ENCODE data around the gene SH3RF1.

SH3RF1 gene

GRCh38 chr4:169251291-169252235, 19.2 kb downstream of the SH3RF1 start:
- no peaks in the 10 kb centered on the region for H3K9me3 Mint-ChIP-seq
- H3K4me1 Mint-ChIP-seq (ENCODE audit: low read depth): no peaks in the 10 kb centered on the region
- no peak overlapping the region for H3K4me3 Mint-ChIP-seq

DNA sequence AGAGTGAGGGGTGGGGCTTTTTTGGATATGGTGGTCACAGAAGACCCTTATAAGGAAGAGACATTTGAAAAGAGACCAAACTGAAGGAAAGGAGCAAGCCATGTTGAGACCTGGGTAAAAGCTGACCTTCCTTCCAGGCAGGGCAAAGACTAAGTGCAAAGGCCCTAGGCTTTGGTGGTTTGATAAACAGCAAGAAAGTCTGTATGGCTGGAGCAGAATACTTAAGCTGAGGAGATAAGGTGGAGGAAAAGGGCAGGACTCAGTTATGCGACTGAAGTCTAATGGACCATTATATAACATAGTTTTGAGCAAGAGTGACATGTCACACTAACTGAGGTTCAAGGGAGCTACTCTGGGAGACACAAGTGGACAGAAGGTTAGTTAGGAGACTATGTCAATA, 20.0 kb downstream of the SH3RF1 start:
- peaks cover 7% of the 10 kb centered on the region for H3K27me3 Mint-ChIP-seq (ENCODE audit: low read depth)
- no peaks in the 10 kb centered on the region for H3K4me1 Mint-ChIP-seq (ENCODE audit: low read depth)
- H3K9me3 Mint-ChIP-seq: no peaks in the 10 kb centered on the region
- H3K27ac Mint-ChIP-seq: no peak overlapping the region
- DNase-seq (ENCODE audit: low spot score): no peak
- H3K36me3 Mint-ChIP-seq (ENCODE audit: low read depth): no peaks in the 10 kb centered on the region
- H3K4me3 Mint-ChIP-seq: no peak overlapping the region

More at GRCh38 chr4:169251291-169252235, 19.2 kb downstream of the SH3RF1 start:
- Mint-ChIP-seq H3K27me3 (ENCODE audit: low read depth) (peaks cover 7% of the 10 kb centered on the region), H3K27ac (no peak overlapping the region), H3K36me3 (ENCODE audit: low read depth) (no peaks in the 10 kb centered on the region)
- no peak for DNase-seq (ENCODE audit: low spot score)

GRCh38 chr4:169249999-169250398, 20.8 kb downstream of the SH3RF1 start:
- Mint-ChIP-seq H3K27ac (no peak overlapping the region), H3K4me3 (no peak overlapping the region), H3K36me3 (ENCODE audit: low read depth) (no peaks in the 10 kb centered on the region), H3K27me3 (ENCODE audit: low read depth) (peaks cover 7% of the 10 kb centered on the region), H3K9me3 (no peaks in the 10 kb centered on the region), H3K4me1 (ENCODE audit: low read depth) (no peaks in the 10 kb centered on the region)
- DNase-seq (ENCODE audit: low spot score): no peak

DNA sequence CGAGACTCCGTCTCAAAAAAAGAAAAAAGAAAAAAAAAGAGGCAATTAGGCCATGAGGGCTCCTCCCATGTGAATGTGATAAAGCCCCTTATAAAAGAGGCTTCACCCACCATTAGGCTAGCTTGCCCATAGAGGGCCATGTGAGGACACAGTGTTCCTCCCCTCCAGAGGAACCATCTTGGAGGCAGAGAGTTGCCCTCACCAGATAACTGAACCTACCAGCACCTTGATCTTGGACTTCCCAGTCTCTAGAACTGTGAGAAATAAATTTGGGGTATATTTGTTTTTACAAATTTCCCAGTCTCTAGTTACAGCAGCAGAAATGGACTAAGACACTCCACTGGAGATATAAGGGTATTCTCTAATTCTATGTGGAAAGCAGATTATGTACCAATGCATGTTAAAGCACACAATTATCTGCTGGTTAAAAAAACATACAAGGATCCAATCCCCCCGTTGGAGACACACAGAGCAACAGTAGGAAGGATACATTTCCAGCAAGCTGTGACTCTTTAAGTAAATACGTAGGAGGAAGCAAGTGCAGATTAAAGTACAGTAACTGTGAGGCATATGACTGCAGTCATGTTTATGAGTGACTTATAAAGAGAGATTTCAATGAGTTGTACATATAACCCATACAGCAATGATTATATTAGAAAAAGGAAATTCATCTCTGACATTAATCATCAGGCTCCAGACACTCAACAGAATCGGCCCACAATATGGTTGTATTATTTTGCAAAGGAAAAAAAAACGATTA, 21.4 kb downstream of the SH3RF1 start:
- H3K27me3 Mint-ChIP-seq (ENCODE audit: low read depth): peaks cover 4% of the 10 kb centered on the region
- DNase-seq (ENCODE audit: low spot score): no peak

GRCh38 chr4:169248645-169249044, 22.1 kb downstream of the SH3RF1 start:
- Mint-ChIP-seq H3K27ac (no peak overlapping the region), H3K4me1 (ENCODE audit: low read depth) (no peaks in the 10 kb centered on the region), H3K36me3 (ENCODE audit: low read depth) (no peaks in the 10 kb centered on the region), H3K27me3 (ENCODE audit: low read depth) (peaks cover 10% of the 10 kb centered on the region), H3K9me3 (no peaks in the 10 kb centered on the region), H3K4me3 (no peak overlapping the region)
- DNase-seq (ENCODE audit: low spot score): no peak

More for the DNA sequence above, 21.4 kb downstream of the SH3RF1 start:
- Mint-ChIP-seq H3K4me1 (ENCODE audit: low read depth) (no peaks in the 10 kb centered on the region), H3K27ac (no peak overlapping the region), H3K9me3 (no peaks in the 10 kb centered on the region), H3K4me3 (no peak overlapping the region), H3K36me3 (ENCODE audit: low read depth) (no peaks in the 10 kb centered on the region)

DNA sequence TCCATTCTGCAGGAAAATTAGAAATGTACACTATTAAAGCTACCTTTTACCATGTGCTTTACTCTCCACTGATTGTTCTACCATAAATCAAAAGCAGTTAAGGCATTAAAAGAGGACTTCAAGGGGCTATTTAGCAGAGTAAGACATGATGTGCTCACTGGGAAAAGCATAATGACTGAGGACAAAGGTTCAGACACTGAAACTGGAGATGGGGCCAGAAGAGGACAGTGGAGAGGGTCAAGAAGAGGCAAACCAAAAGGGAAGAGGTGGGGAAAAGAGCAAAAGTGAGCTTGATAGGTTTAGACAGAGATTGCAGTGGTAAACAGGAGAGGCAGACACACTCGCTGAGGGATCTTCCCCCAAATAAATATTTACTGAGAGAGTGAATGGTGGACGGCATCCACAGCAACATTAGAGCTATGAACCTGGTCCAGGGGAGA, 23.8 kb downstream of the SH3RF1 start:
- Mint-ChIP-seq H3K27ac (no peak overlapping the region), H3K4me3 (no peak overlapping the region), H3K36me3 (ENCODE audit: low read depth) (no peaks in the 10 kb centered on the region), H3K4me1 (ENCODE audit: low read depth) (no peaks in the 10 kb centered on the region), H3K9me3 (no peaks in the 10 kb centered on the region), H3K27me3 (ENCODE audit: low read depth) (peaks cover 10% of the 10 kb centered on the region)
- DNase-seq (ENCODE audit: low spot score): no peak

DNA sequence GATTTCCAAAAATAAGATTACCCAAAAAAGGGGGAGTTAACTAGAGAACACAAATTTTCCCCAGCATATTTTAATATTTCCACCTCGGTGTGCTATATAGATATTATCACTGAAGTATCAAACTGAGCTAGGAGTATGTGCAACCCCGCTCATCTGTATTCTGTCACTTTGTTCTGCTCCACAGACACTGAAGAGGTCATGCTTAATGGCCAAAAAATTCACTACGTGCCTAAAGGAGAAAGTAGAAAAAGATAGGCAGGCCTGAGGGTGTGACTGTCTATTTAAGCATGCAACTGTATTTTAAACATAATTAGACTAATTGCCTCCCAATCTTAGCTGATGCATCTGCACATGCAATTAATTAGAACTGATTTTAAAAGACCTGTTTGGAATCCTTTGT, 24.5 kb downstream of the SH3RF1 start:
- no peak overlapping the region for H3K4me3 Mint-ChIP-seq
- no peak overlapping the region for H3K27ac Mint-ChIP-seq
- H3K36me3 Mint-ChIP-seq (ENCODE audit: low read depth): no peaks in the 10 kb centered on the region
- H3K9me3 Mint-ChIP-seq: no peaks in the 10 kb centered on the region
- H3K27me3 Mint-ChIP-seq (ENCODE audit: low read depth): peaks cover 10% of the 10 kb centered on the region
- H3K4me1 Mint-ChIP-seq (ENCODE audit: low read depth): no peaks in the 10 kb centered on the region
- DNase-seq (ENCODE audit: low spot score): no peak

DNA sequence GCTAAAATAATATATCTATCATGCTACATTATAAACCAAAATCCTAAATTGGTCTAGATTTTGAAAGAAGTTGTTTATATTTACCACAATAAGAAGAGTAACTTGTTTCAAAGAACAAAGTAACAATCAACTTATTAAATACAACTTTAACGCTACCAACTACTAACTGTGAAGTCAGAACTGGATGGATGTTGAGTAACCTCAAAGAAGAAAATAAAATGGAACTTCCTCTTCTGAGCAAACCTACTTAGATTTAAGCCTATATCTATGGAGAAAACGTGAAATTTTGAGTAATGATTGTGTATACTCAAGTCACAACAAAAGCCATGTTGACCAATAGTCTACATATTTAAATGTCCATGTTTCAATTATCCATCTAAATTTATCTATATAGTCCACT, 25.7 kb downstream of the SH3RF1 start:
- Mint-ChIP-seq H3K27ac (no peak overlapping the region), H3K27me3 (ENCODE audit: low read depth) (peaks cover 6% of the 10 kb centered on the region), H3K36me3 (ENCODE audit: low read depth) (no peaks in the 10 kb centered on the region), H3K4me1 (ENCODE audit: low read depth) (no peaks in the 10 kb centered on the region), H3K9me3 (no peaks in the 10 kb centered on the region), H3K4me3 (no peak overlapping the region)
- DNase-seq (ENCODE audit: low spot score): no peak

DNA sequence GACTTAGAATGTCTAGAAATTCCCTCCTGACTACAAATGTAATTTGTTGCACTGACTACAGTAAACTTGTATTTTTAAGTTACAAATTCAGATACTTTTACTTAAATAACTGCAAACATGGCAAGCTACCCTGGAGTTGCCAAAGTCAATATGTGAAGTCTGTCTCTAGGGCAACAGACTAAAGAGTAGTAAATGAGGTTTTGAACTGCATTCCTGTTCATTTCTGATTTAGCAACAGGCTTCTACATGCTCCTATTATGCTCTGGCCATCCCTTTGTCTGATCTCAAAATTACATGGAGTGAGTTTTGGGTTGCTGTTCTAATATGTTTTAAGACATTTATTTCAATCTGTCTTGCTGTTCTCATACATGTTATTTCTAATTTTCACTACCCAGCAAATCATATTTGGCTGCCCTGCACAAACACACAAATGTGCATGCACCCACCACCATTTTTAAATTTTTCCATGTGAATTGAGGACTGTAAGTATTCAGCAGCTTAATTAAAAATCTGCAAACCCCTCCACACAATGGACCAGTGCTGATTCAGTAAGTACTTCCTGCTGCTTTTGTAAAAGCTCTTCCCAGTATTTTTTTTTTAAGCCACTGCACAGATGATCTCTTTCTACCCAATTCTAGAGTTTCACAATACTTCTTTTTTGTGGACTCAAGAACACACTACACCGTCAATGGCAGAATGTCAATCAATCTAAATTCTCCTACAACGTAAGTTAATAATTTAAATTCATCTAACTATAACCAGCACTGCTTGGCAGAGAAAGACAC, 26.7 kb downstream of the SH3RF1 start:
- no peaks in the 10 kb centered on the region for H3K9me3 Mint-ChIP-seq
- H3K4me1 Mint-ChIP-seq (ENCODE audit: low read depth): no peaks in the 10 kb centered on the region
- no peaks in the 10 kb centered on the region for H3K36me3 Mint-ChIP-seq (ENCODE audit: low read depth)
- H3K27me3 Mint-ChIP-seq (ENCODE audit: low read depth): peaks cover 6% of the 10 kb centered on the region
- no peak for DNase-seq (ENCODE audit: low spot score)
- no peak overlapping the region for H3K27ac Mint-ChIP-seq
- no peak overlapping the region for H3K4me3 Mint-ChIP-seq

- DNase-seq (ENCODE audit: low spot score): no peak
- Mint-ChIP-seq H3K9me3 (no peaks in the 10 kb centered on the region), H3K4me3 (no peak overlapping the region), H3K4me1 (ENCODE audit: low read depth) (no peaks in the 10 kb centered on the region), H3K27ac (no peak overlapping the region), H3K36me3 (ENCODE audit: low read depth) (no peaks in the 10 kb centered on the region), H3K27me3 (ENCODE audit: low read depth) (peaks cover 6% of the 10 kb centered on the region)
Measured at GRCh38 chr4:169241464-169241863, 29.3 kb downstream of the SH3RF1 start.

GRCh38 chr4:169239221-169239905, 31.4 kb downstream of the SH3RF1 start:
- Mint-ChIP-seq H3K9me3 (no peaks in the 10 kb centered on the region), H3K27ac (no peak overlapping the region), H3K27me3 (ENCODE audit: low read depth) (peaks cover 9% of the 10 kb centered on the region), H3K36me3 (ENCODE audit: low read depth) (no peaks in the 10 kb centered on the region), H3K4me3 (no peak overlapping the region), H3K4me1 (ENCODE audit: low read depth) (no peaks in the 10 kb centered on the region)
- DNase-seq (ENCODE audit: low spot score): no peak

GRCh38 chr4:169238445-169238844, 32.3 kb downstream of the SH3RF1 start:
- DNase-seq (ENCODE audit: low spot score): no peak
- no peak overlapping the region for H3K4me3 Mint-ChIP-seq
- no peaks in the 10 kb centered on the region for H3K36me3 Mint-ChIP-seq (ENCODE audit: low read depth)
- H3K4me1 Mint-ChIP-seq (ENCODE audit: low read depth): no peaks in the 10 kb centered on the region
- peaks cover 4% of the 10 kb centered on the region for H3K27me3 Mint-ChIP-seq (ENCODE audit: low read depth)
- H3K27ac Mint-ChIP-seq: no peak overlapping the region
- no peaks in the 10 kb centered on the region for H3K9me3 Mint-ChIP-seq

DNA sequence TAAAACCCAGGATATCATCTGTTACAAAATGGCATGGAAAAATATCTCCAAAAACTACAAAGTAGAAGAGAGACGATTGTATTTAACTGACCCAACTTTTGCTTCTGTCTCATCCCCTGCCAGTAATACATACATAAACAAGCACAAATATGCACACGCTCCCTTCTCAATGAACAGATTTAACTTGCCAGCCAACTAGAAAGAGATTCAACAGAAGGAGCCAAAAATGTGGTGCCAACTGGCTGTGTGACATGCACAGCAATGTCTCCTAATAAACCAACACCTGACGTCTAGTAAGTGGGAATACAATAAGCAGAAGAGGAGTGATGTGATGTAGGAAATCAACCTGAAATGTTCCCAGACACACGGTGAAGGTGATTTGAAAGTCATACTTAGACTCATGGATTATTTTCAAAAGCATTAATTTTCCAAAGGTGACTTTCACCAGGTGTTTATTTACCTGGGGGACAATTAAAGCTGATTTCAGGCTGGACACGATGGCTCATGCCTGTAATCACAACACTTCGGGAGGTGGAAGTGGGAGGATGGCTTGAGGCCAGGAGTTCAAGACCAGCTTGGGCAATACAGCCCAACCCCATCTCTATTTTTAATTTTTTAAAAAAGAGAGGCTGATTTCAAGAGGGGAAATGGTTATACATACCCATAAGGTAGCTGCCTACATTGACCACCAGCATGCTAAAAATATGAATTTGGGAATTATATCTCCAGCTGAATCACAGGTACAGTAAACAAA, 33.7 kb downstream of the SH3RF1 start:
- H3K4me1 Mint-ChIP-seq (ENCODE audit: low read depth): no peaks in the 10 kb centered on the region
- H3K4me3 Mint-ChIP-seq: no peak overlapping the region
- no peak for DNase-seq (ENCODE audit: low spot score)
- H3K27me3 Mint-ChIP-seq (ENCODE audit: low read depth): peaks cover 4% of the 10 kb centered on the region
- H3K9me3 Mint-ChIP-seq: no peaks in the 10 kb centered on the region
- no peaks in the 10 kb centered on the region for H3K36me3 Mint-ChIP-seq (ENCODE audit: low read depth)
- H3K27ac Mint-ChIP-seq: no peak overlapping the region

Data from T-helper 2 cell treated with Interferon-gamma antibody and Interleukin-4, amounts not matched to agents 5 μg/mL and 100 μg/mL, for 36 hours (primary cell).